Stimulated activated CD4-positive, alpha-beta T cell treated with anti-CD3 and anti-CD28 coated beads, TNF-alpha, amount 100 ng/mL, for 24 hours (primary cell): Measurements from ENCODE around the gene PLEKHM3.

Experiments
- DNase-seq, 3 experiments: peaks; one replicate each; pipeline ENCODE4 v3.0.0-alpha.2; 2020; ENCODE audit warnings: low read depth in 3 of 3

Gene PLEKHM3

GRCh38 chr2:207854484-207855440 is 170.6 kb downstream of the PLEKHM3 start:
- DNase-seq, result no peak

GRCh38 chr2:207852791-207853190 is 172.5 kb downstream of the PLEKHM3 start:
- DNase-seq, result no peak

GRCh38 chr2:207849443-207849842 is 175.9 kb downstream of the PLEKHM3 start:
- DNase-seq, result no peak

- DNase-seq, result no peak
Observed at GRCh38 chr2:207848545-207848928, 176.8 kb downstream of the PLEKHM3 start.

- no peak for DNase-seq
Observed at GRCh38 chr2:207847807-207848544, 177.4 kb downstream of the PLEKHM3 start.

GRCh38 chr2:207847098-207847806 is 178.1 kb downstream of the PLEKHM3 start:
- no peak for DNase-seq

- DNase-seq, result no peak
Observed at GRCh38 chr2:207845202-207845864, 180.0 kb downstream of the PLEKHM3 start.

GRCh38 chr2:207844648-207845047 is 180.7 kb downstream of the PLEKHM3 start:
- DNase-seq, result no peak

GRCh38 chr2:207840101-207840500 is 185.2 kb downstream of the PLEKHM3 start:
- DNase-seq, result no peak

GRCh38 chr2:207839575-207839974 is 185.8 kb downstream of the PLEKHM3 start:
- DNase-seq, result no peak

- no peak for DNase-seq
Observed at GRCh38 chr2:207839028-207839427, 186.3 kb downstream of the PLEKHM3 start.

GRCh38 chr2:207836521-207837133 is 188.7 kb downstream of the PLEKHM3 start:
- DNase-seq, result no peak

- DNase-seq, result no peak
Observed at GRCh38 chr2:207835805-207836204, 189.5 kb downstream of the PLEKHM3 start.

GRCh38 chr2:207833251-207833751 is 192.0 kb downstream of the PLEKHM3 start:
- DNase-seq, result no peak

- no peak for DNase-seq
Observed at GRCh38 chr2:207831584-207832248, 193.6 kb downstream of the PLEKHM3 start.

- DNase-seq, result no peak
Observed at GRCh38 chr2:207830778-207831438, 194.4 kb downstream of the PLEKHM3 start.

GRCh38 chr2:207828361-207829057 is 196.8 kb downstream of the PLEKHM3 start:
- no peak for DNase-seq

GRCh38 chr2:207825978-207826377 is 199.3 kb downstream of the PLEKHM3 start:
- DNase-seq, result no peak
